ENCODE results near the gene KIF3A. TPM values are rescaled to one million over a fixed set of nuclear protein-coding genes. Genes with fewer than 3 reads are reported as not detected.

KIF3A gene
- total and polyA plus RNA-seq, 2 of the 8 experiments (the other 6 are each of a cell fraction or from before 2014, with no cell fraction given) = 3.1 to 13.1 TPM

DNA sequence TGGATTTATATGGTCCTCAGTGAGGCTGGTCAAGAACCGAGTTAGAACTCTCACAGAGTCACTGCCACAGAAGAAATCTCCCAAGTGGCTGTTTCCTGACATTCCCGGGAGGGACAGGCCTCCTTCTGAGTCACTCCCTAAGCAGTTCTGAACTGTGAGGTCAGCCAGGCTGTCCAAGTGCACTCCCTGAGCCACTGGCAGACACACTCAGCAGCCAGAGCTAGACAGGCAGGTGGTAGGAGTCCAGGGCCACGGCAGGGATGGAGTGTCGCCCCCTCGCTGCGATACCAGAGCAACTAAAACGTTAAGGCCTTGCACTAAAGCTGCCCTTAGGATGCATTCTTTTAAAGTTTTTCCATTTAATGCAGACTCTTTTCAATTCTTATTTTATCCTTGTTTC, 60.2 kb downstream of the KIF3A start:
- no peak overlapping the region for H2AK5ac ChIP-seq (ENCODE audit: low read depth, low read length)
- H3K36me3 ChIP-seq (ENCODE audit: control insufficient read depth in 2 of 4, insufficient read depth in 4 of 4, low read length in 3 of 4) = no peaks in the 10 kb centered on the region
- TF ChIP-seq FOSL1 (IDR thresholded peaks at IDR 0.05; ENCODE audit: insufficient read depth, low read depth, low read length) = no peak
- TF ChIP-seq RAD21 (IDR thresholded peaks at IDR 0.05 in 1 of 2, conservative IDR thresholded peaks at IDR 0.05 in 1 of 2; ENCODE audit: low read depth in 2 of 2, low read length in 2 of 2) = peak; percentile 39 to 52; a peak in 3 of 4 replicates
- TF ChIP-seq, protein P1, sequence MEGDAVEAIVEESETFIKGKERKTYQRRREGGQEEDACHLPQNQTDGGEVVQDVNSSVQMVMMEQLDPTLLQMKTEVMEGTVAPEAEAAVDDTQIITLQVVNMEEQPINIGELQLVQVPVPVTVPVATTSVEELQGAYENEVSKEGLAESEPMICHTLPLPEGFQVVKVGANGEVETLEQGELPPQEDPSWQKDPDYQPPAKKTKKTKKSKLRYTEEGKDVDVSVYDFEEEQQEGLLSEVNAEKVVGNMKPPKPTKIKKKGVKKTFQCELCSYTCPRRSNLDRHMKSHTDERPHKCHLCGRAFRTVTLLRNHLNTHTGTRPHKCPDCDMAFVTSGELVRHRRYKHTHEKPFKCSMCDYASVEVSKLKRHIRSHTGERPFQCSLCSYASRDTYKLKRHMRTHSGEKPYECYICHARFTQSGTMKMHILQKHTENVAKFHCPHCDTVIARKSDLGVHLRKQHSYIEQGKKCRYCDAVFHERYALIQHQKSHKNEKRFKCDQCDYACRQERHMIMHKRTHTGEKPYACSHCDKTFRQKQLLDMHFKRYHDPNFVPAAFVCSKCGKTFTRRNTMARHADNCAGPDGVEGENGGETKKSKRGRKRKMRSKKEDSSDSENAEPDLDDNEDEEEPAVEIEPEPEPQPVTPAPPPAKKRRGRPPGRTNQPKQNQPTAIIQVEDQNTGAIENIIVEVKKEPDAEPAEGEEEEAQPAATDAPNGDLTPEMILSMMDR (IDR thresholded peaks at IDR 0.05; ENCODE audit: control extremely low read depth in 1 of 3, insufficient read depth in 1 of 3, low read depth in 1 of 3, low read length in 3 of 3) = peak; percentile 41 to 66 (median 64); a peak in 3 of 4 replicates
- H3K27ac ChIP-seq (ENCODE audit: low read depth, low read length) = no peak overlapping the region
- no peak overlapping the region for H3K4me3 ChIP-seq (ENCODE audit: extremely low read depth in 1 of 4, insufficient read depth in 2 of 4, low read depth in 3 of 4, low read length in 4 of 4)
- ChIA-PET POLR2A (ENCODE audit: partially characterized antibody) (interaction anchor here (1.0 kb wide), 1 partner anchor 14 kb away, joined by 3 read pairs; no protein-coding TSS in a partner anchor), CTCF (ENCODE audit: partially characterized antibody) (interaction anchor here (0.7 to 5.6 kb wide), 12 partner anchors 10 to 345 kb away, joined by 3 to 23 read pairs (median 4); no protein-coding TSS in a partner anchor)
- no peak overlapping the region for H2BK20ac ChIP-seq (ENCODE audit: low read length)
- DNase-seq (ENCODE audit: low read depth in 1 of 2, low spot score in 2 of 2) (no peak), FAIRE-seq (no peak)
- no peak overlapping the region for H2BK12ac ChIP-seq (ENCODE audit: low read depth, low read length)
- no peak overlapping the region for H3K56ac ChIP-seq (replicated peaks; ENCODE audit: insufficient read length, low read depth, low read length)
- H3K4ac ChIP-seq (replicated peaks; ENCODE audit: insufficient read length, low read depth, low read length) = no peak overlapping the region
- no peaks in the 10 kb centered on the region for H3K27me3 ChIP-seq (replicated peaks in 1 of 4; ENCODE audit: control insufficient read depth in 3 of 4, extremely low read depth in 1 of 4, insufficient read depth in 3 of 4, low read length in 3 of 4)
- no peaks in the 10 kb centered on the region for H3K79me1 ChIP-seq (ENCODE audit: low read depth, low read length)
- H3K9me3 ChIP-seq (ENCODE audit: insufficient read depth in 2 of 2, low read depth in 1 of 2, low read length in 1 of 2) = no peaks in the 10 kb centered on the region
- no peak overlapping the region for H3K9ac ChIP-seq (replicated peaks in 1 of 4; ENCODE audit: extremely low read depth in 1 of 4, low read depth in 3 of 4, low read length in 3 of 4)
- no peaks in the 10 kb centered on the region; the same call in 1 of the 2 replicates for H3K23me2 ChIP-seq (ENCODE audit: low read depth, low read length)
- no peak overlapping the region for H2BK15ac ChIP-seq (ENCODE audit: low read length)
- H4K8ac ChIP-seq (ENCODE audit: extremely low read depth, insufficient read depth, low read length) = no peak overlapping the region
- H4K5ac ChIP-seq (ENCODE audit: insufficient read length, low read depth, low read length) = no peak overlapping the region
- H2BK5ac ChIP-seq (ENCODE audit: low read depth, low read length) = no peak overlapping the region
- H3K4me1 ChIP-seq (replicated peaks in 1 of 4; ENCODE audit: control insufficient read depth in 3 of 4, insufficient read depth in 4 of 4, low read length in 3 of 4) = no peaks in the 10 kb centered on the region
- no peak overlapping the region for H3K18ac ChIP-seq (ENCODE audit: extremely low read depth, low read length)
- H4K20me1 ChIP-seq (replicated peaks in 1 of 2; ENCODE audit: control insufficient read depth in 1 of 2, insufficient read depth in 2 of 2, low read length in 2 of 2) = no peaks in the 10 kb centered on the region
- H2AFZ ChIP-seq (ENCODE audit: low read length) = no peak overlapping the region
- H4K91ac ChIP-seq (replicated peaks; ENCODE audit: insufficient read length, low read length) = no peak overlapping the region
- no peak overlapping the region for H2BK120ac ChIP-seq (replicated peaks; ENCODE audit: low read depth, low read length)
- H3K23ac ChIP-seq (ENCODE audit: insufficient read length) = no peak overlapping the region
- 83% methylated on average over 7 of the region's 7 CpGs; no CpG with 5 or more reads in 1 of the 2 experiments for WGBS, 2 experiments (ENCODE audit: extremely low coverage in 1 of 2, insufficient coverage in 1 of 2, insufficient read length in 1 of 2, insufficient replicate concordance in 2 of 2, low coverage in 1 of 2, low lambda C conversion rate in 2 of 2, missing lambda C conversion rate in 1 of 2)
- H3K4me2 ChIP-seq (ENCODE audit: insufficient read depth in 1 of 2, low read depth in 2 of 2, low read length in 2 of 2) = no peak overlapping the region
- H3K79me2 ChIP-seq (ENCODE audit: control insufficient read depth in 1 of 2, insufficient read depth in 2 of 2, low read length in 2 of 2) = no peaks in the 10 kb centered on the region
- no peak overlapping the region for H3K14ac ChIP-seq (ENCODE audit: insufficient read length)
